ENCODE results near the gene SNRNP200. TPM values are rescaled to one million over a fixed set of nuclear protein-coding genes. Genes with fewer than 3 reads are reported as not detected.
"Not testable (repeated sequence)": the region's sequence is repeated elsewhere in the genome, so short reads cannot be mapped to it uniquely, and the experiment has no call there.

Gene SNRNP200
- total and polyA plus RNA-seq, 8 donors, result 82.7 to 209 (median 195) TPM

- no peak for TF ChIP-seq CTCF (IDR thresholded peaks at IDR 0.05)
- H3K36me3 ChIP-seq, result peaks cover 0 to 61% of the 10 kb centered on the region in 2 donors
- ATAC-seq, result no peak
Measured at GRCh38 chr2:96258166-96259022, 47.0 kb downstream of the SNRNP200 start.

GRCh38 chr2:96257744-96258143 is 47.6 kb downstream of the SNRNP200 start:
- peak overlapping the region; percentile 81 to 95 for H3K27ac ChIP-seq
- intact Hi-C loops (cut with DNase I); H3K4me3 ChIP-seq; DNase-seq; H3K27me3 ChIP-seq; H3K9me3 ChIP-seq: not testable (repeated sequence)
- ATAC-seq, result peak; percentile 10
- H3K4me1 ChIP-seq, result peaks cover 20 to 97% of the 10 kb centered on the region in 2 donors
- peaks cover 0 to 65% of the 10 kb centered on the region in 2 donors for H3K36me3 ChIP-seq

More at GRCh38 chr2:96258166-96259022, 47.0 kb downstream of the SNRNP200 start:
- no peaks in the 10 kb centered on the region for H3K27me3 ChIP-seq
- peaks cover 20 to 100% of the 10 kb centered on the region in 2 donors for H3K4me1 ChIP-seq
- no peaks in the 10 kb centered on the region for H3K9me3 ChIP-seq
- peak overlapping the region; percentile 81 to 95 for H3K27ac ChIP-seq
- DNase-seq, result no peak
- intact Hi-C loops (cut with DNase I), result no loop called here
- no peak overlapping the region for H3K4me3 ChIP-seq

- H3K27me3 ChIP-seq, result no peaks in the 10 kb centered on the region
- peaks cover 0 to 70% of the 10 kb centered on the region in 2 donors for H3K36me3 ChIP-seq
- H3K9me3 ChIP-seq, result no peaks in the 10 kb centered on the region
- DNase-seq (no peak), ATAC-seq (no peak)
- H3K4me1 ChIP-seq, result peaks cover 20 to 97% of the 10 kb centered on the region in 2 donors
- no peak for TF ChIP-seq CTCF (IDR thresholded peaks at IDR 0.05)
- intact Hi-C loops (cut with DNase I), result no loop called here
- peak overlapping the region; percentile 69 to 95 for H3K27ac ChIP-seq
- H3K4me3 ChIP-seq, result no peak overlapping the region
Measured at GRCh38 chr2:96256611-96257113, 48.7 kb downstream of the SNRNP200 start.

- H3K4me1 ChIP-seq, result peaks cover 7 to 95% of the 10 kb centered on the region in 2 donors
- no peaks in the 10 kb centered on the region for H3K27me3 ChIP-seq
- ATAC-seq, result no peak
- peaks cover 0 to 75% of the 10 kb centered on the region in 2 donors for H3K36me3 ChIP-seq
- H3K27ac ChIP-seq, result peak overlapping the region in 1 of 2 donors; percentile 95
- H3K9me3 ChIP-seq, result no peaks in the 10 kb centered on the region
- no peak for DNase-seq
- intact Hi-C loops (cut with DNase I), result no loop called here
- TF ChIP-seq CTCF (IDR thresholded peaks at IDR 0.05), result no peak
- H3K4me3 ChIP-seq, result no peak overlapping the region
Measured at GRCh38 chr2:96254571-96254970, 50.8 kb downstream of the SNRNP200 start.

- peaks cover 6 to 90% of the 10 kb centered on the region in 2 donors for H3K4me1 ChIP-seq
- TF ChIP-seq CTCF (IDR thresholded peaks at IDR 0.05), result no peak
- H3K9me3 ChIP-seq, result no peaks in the 10 kb centered on the region
- ATAC-seq (no peak), DNase-seq (no peak)
- intact Hi-C loops (cut with DNase I), result no loop called here
- no peak overlapping the region for H3K27ac ChIP-seq
- H3K27me3 ChIP-seq, result no peaks in the 10 kb centered on the region
- H3K4me3 ChIP-seq, result no peak overlapping the region
- H3K36me3 ChIP-seq, result peaks cover 0 to 62% of the 10 kb centered on the region in 2 donors
Measured at GRCh38 chr2:96253006-96253405, 52.3 kb downstream of the SNRNP200 start.

All from left lung (tissue), 10 donors.